SKM-1 (cell line): ENCODE results near the gene SCLY.
"Not testable (repeated sequence)": the region's sequence is repeated elsewhere in the genome, so short reads cannot be mapped to it uniquely, and the experiment has no call there.

ENCODE experiments used
- DNase-seq: peaks from one replicate; lab custom pipeline; 2025; ENCODE audit not compliant: unreplicated experiment; lab: John Stamatoyannopoulos, UW

The SCLY gene

GRCh38 chr2:238040918-238041317 is 19.9 kb upstream of the SCLY start:
- no peak for DNase-seq

- no peak for DNase-seq
Observed at GRCh38 chr2:238042090-238042489, 18.7 kb upstream of the SCLY start.

- no peak for DNase-seq
Observed at GRCh38 chr2:238042849-238043584, 17.8 kb upstream of the SCLY start.

- DNase-seq = no peak
Observed at GRCh38 chr2:238043851-238044250, 16.9 kb upstream of the SCLY start.

- DNase-seq = no peak
Observed at GRCh38 chr2:238045575-238045974, 15.2 kb upstream of the SCLY start.

GRCh38 chr2:238046725-238047270 is 14.0 kb upstream of the SCLY start:
- DNase-seq = no peak

- no peak for DNase-seq
Observed at GRCh38 chr2:238053191-238053776, 7.5 kb upstream of the SCLY start.

GRCh38 chr2:238055841-238056240 is 5.0 kb upstream of the SCLY start:
- no peak for DNase-seq

GRCh38 chr2:238057696-238058575 is 2.9 kb upstream of the SCLY start:
- DNase-seq = not testable (repeated sequence)

- DNase-seq = no peak
Observed at GRCh38 chr2:238059505-238059904, 1.3 kb upstream of the SCLY start.

- no peak for DNase-seq
Observed at GRCh38 chr2:238060096-238060541, 682 bp upstream of the SCLY start.

- no peak for DNase-seq
Observed at GRCh38 chr2:238061315-238062202, 758 bp downstream of the SCLY start.

- DNase-seq = no peak
Observed at GRCh38 chr2:238063414-238064189, 2.8 kb downstream of the SCLY start.

GRCh38 chr2:238064376-238064775 is 3.6 kb downstream of the SCLY start:
- DNase-seq = no peak

GRCh38 chr2:238065071-238065846 is 4.5 kb downstream of the SCLY start:
- no peak for DNase-seq

GRCh38 chr2:238066218-238066617 is 5.4 kb downstream of the SCLY start:
- no peak for DNase-seq

- DNase-seq = not testable (repeated sequence)
Observed at GRCh38 chr2:238066718-238067117, 5.9 kb downstream of the SCLY start.

GRCh38 chr2:238067939-238068338 is 7.1 kb downstream of the SCLY start:
- DNase-seq = no peak
